HG03460 (cell line): ENCODE measurements around the gene TBC1D17.

Experiments used
- ATAC-seq: cut with Tn5 transposase; IDR thresholded peaks from one replicate; pipeline ENCODE4 v1.9.1; 2021; ENCODE audit not compliant: unreplicated experiment

The TBC1D17 gene

DNA sequence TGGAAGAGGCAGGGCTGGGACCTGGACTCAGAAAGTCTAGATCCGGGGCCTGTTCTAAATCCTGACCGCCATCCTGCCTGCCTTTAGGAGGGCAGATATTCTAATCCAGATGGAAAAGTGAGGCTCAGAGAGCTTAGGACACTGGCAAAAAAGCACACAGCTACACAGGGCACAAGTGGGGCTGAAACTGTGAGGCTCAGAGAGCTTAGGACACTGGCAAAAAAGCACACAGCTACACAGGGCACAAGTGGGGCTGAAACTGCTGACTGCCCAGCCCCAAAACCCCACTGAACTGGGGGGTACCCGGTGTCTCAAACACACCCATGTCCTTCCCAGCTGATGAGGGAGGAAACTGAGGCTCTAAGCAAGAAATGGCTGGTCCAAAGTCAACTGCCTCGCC is 2.3 kb upstream of the TBC1D17 start:
- no peak for ATAC-seq

DNA sequence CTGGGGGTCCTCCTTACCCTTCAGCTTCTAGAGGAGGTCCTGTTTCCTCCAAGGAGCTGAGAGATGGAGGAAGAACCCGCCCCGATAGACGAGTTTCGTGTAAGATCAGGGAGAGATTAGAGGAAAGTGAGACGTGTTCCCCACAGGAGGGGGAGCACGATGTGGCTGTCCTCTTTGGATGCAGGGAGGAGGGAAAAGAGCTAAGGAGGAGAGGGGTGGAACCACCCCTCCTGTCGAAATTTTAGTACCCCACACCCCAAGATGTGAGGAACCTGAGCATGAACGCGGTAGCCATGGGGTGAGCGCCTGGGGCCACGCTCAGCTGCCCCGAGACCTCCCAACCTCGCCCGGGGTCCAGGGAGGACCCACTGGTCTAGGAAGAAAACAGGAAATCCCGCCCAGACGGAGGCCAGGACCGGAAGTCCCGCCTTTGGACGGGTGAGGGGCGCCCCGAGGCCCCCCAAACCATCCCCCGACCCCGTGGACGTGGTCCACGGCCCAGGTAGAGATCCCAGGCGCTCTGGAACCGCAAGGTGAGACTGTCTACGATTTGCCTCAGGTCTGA is 1.6 kb upstream of the TBC1D17 start:
- no peak for ATAC-seq

DNA sequence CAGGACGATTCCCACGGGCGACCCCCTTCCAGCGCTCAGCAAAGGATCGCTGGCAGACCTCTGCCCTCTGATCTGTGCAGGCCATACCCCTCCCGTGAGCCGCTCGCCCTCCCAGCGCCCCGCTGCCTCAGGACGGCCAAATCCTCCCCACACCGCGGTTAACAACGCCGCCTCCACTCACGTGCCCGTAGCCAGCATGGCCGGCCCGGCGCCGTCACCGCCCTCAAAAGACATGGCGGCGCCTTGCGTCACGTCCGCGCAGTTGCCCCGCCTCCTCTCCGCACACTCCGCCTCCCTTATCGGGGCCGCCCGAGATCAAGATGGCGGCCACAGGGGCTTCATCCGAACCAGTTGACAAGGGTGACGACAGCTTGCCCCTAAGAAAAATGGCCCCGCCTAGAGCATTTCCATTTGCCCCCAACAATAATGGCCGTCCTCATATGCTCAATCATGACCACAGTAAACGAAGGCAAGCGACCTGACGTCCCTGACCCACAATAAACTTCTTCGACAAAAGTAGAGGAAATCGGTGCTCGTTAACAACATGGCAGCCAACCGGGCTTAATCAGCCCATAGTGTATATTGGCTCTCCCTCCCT is 981 bp upstream of the TBC1D17 start:
- peak; percentile 48 for ATAC-seq

DNA sequence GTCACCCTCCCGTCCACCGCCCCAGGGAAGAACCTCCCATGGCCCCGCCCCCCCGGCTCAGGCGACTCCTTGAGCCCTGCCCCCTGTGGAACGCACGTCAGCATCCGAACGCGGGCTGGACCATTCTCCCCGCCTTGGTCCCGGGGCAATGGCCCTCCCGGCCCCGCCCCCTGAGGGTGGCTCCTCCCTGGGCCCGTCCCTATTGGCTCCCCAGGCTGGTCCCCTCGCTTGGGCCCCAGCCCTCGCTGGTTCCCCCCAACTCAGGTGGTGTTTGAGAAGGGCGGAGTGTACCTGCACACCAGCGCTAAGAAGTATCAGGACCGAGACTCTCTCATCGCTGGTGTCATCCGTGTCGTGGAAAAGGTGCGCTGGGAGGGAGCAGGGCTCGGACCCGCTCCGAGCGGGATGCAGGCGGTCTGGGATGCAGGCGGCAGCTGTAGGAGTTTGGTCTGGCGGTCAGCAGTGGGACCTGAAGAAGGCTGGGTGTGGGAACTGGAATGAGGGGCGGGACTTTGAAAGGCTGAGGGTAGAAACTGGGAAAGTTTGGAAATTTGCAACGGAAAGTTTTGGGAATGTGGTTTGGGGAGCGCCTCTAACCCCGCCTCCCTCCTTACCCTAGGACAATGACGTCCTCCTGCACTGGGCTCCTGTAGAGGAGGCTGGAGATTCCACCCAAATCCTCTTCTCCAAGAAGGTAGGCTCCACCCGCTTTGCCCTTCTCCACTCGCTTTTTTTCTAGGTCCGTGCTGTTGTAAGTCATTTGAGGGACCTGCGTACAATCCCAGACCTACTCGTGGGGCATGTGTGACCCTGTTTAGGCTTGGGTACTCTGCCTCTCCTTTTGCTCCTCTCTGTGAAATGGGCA is 609 bp downstream of the TBC1D17 start:
- peak; percentile 44 for ATAC-seq

DNA sequence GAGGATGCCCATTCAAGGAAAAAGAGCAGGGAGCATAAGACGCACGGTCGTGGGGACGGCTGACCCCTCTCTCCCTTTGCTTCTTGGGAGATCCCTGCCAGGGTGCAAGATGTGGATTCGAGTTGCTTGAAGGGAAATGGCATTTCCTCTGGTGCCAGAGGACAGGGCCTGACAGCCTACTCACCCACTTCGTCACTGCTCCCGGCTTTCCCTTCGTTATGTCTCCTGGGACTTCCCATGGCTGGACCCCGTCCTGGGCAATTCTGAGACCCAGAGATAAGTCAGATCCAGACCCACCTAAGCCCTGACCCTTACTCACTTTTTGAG is 1.2 kb downstream of the TBC1D17 start:
- ATAC-seq = no peak

DNA sequence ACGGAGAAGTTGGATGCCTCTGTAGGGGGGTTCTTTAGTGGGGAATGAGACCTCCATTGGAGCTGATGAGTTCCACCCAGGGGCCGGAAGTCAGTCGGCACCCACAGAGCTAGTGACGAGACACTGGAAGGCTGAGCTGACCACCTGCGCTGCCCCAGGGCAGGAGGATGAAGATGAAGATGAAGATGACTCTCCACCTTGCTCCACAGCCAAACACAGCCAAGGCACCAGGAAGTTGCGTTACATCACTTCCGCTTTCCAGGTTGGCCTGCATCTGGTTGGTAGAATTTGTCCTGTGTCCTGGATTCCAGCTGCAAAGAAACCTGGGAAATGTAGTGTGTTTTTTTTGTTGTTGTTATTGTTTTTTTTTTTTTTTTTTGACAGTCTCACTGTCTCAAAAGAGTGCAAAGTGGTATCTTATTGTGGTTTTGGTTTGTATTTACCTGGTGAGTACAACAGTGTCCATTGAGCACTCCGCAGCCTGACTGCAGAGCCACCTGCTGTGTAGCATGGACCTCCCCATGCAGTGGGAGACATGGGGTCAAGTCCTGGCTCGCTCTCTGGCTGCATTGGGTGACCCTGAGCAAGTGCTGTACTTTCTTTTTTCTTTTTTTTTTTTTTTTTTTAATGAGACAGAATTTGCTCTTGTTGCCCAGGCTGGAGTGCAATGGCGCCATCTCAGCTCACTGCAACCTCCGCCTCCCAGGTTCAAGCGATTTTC is 1.9 kb downstream of the TBC1D17 start:
- no peak for ATAC-seq

DNA sequence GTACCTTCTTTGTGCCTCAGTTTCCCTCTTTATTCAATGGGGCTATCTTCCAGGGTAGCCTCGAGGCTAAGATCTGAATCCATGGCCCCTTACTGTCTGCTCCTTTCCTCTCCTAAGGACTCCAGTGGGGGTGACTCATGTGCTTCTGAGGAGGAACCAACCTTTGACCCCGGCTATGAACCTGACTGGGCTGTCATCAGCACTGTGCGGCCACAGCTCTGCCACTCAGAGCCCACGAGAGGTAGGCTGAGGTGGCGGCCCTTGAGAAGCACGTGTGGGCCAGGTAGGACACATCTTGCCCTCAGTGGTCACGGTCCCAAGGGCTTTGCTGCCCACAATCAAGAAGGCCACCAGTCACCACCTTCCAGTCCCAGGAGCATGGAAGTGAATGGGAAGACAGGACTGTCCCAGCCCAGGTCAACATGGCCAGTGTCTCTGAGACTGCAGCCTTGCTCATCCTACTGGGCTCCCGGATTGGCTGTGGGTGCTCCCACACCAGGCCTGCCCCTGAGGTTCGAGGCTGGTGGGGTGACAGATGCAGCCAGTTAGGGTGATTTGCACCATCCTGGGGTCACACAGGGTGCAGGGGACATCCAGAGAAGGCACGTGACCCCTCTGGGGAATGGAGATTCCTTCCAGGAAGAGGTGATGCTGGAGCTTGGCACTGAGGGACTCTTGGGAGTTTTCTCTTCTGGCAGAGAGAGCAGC is 2.8 kb downstream of the TBC1D17 start:
- no peak for ATAC-seq

DNA sequence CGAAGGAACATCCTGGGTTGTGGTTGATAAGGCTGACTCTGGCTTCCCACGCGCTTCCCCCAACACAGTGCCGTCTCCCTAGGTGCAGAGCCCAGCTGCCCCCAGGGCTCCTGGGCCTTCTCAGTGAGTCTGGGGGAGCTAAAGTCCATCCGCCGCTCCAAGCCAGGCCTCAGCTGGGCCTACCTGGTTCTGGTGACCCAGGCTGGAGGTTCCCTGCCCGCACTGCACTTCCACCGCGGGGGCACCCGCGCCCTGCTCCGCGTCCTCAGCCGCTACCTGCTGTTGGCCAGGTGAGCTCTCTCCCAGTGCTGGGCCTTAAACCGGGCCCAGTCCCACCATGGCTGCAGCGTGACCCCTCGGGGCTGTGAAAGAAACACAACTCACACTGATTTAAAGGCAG is 3.7 kb downstream of the TBC1D17 start:
- no peak for ATAC-seq

DNA sequence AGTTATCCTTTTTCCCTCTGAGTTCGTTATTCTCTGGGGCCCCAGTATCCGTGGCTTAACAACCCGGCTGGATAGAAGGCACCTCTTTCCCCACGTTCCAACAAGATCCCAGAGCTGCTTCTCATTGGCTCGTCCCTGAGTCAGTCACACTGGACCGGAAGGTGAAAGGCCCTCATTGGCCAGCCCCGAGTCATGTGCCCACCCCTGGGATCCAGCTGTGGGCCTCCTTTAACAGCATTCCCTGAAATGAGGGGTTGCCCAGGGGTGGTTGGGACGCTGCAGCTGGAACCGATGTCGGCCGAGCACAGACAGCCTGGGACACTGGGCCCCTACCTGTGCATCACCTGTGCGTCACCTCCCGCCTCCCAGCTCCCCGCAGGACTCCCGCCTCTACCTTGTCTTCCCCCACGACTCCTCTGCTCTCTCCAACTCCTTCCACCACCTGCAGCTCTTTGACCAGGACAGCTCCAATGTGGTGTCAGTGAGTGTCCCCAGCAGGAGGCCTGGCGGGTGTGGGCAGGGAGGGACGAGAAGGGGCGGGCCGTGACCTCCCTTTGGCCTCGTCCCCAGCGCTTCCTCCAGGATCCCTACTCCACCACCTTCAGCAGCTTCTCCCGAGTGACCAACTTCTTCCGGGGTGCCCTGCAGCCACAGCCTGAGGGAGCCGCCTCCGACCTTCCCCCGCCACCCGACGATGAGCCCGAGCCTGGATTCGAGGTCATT is 4.3 kb downstream of the TBC1D17 start:
- ATAC-seq = no peak

DNA sequence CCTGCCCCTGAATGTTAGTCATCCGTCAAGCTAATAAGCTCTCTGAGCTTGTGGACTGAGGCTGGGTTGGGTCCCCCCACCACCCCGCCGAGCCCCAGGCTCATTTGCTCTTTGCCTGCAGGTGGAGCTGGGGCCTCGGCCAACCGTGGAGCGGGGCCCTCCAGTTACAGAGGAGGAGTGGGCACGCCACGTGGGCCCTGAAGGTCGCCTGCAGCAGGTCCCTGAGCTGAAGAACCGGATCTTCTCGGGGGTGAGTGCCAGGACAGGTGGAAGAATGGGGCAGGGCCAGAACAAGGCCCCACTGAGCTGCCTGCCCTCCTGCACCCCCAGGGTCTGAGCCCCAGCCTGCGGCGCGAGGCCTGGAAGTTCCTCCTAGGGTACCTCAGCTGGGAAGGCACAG is 5.1 kb downstream of the TBC1D17 start:
- ATAC-seq = no peak

DNA sequence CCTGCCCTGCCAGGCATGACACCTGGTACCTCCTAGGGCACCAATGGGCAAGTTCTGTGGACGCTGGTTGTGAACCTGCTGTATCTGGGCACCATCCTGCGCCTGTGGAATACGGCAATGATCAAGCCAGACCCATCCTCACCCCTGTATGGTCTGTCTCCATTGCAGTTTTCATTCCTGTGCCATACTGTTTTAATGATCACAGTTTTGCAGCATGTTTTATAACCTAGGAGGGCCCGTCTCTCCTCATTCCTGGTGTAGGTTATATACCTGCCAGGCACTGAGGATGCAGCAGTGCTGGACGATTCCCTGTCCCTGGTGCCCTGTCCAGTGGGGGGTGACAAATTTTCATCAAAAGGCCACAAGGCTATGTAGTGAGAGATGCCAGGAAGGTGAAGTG is 5.6 kb downstream of the TBC1D17 start:
- no peak for ATAC-seq

DNA sequence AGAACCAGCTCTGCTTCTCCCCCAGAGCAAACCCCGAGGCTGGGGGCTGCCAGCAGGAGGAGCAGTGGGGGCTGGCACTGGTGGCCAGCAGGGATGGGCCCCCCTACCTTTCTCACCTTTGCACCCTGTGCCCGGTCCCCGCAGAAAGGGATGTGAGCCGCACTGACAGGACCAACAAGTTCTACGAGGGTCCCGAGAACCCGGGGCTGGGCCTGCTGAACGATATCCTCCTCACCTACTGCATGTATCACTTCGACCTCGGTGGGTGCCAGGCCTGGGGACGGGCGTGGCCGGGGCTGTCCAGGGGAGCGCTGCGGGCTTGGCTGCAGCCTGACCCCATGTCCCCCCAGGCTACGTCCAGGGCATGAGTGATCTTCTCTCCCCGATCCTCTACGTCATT is 6.6 kb downstream of the TBC1D17 start:
- ATAC-seq = no peak

DNA sequence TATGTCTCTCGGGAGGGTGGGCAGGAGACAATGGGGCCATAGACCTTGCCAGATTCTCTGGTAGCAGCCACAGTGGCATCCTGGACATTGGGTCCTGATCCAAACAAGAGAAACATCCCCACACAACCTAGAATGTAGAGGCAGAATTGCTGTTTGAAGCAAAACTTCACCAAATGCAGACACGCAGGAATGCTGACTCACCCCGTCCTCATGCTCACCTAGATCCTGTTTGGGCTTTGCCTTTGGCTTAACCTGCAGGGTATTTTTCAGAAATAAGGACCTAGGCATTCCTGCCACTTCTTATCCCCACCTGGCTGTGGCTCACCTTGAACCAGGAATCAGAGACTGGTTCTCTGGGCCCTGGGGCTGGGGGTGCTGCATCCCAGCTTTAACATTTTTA is 7.3 kb downstream of the TBC1D17 start:
- no peak for ATAC-seq

DNA sequence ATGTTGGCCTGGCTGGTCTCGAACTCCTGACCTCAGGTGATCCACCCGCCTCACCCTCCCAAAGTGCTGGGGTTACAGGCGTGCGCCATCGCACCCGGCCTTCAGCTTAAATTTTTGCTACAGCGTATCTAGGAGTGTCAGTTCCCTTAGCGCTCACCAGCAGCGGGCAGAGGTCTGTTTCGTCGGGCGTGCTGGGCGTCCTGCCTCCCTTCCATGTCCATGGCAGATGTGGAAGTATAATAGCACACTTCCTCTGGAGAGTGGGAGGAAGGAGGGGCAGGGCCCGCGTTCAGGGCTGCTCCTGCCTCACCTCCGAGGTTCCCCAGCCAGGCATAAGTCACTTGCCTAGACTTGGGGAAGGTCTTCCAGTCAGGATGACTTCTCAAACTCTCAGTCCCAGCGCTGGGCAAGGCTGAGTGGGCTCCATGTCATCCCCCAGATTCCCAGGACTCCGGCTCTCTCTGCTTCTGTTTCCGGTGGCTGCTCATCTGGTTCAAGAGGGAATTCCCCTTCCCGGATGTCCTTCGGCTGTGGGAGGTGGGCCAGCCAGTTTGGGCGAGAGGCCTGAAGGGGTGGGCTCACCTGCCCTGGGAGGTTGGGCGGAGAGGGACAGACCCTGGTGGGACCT is 9.6 kb downstream of the TBC1D17 start:
- ATAC-seq = no peak

DNA sequence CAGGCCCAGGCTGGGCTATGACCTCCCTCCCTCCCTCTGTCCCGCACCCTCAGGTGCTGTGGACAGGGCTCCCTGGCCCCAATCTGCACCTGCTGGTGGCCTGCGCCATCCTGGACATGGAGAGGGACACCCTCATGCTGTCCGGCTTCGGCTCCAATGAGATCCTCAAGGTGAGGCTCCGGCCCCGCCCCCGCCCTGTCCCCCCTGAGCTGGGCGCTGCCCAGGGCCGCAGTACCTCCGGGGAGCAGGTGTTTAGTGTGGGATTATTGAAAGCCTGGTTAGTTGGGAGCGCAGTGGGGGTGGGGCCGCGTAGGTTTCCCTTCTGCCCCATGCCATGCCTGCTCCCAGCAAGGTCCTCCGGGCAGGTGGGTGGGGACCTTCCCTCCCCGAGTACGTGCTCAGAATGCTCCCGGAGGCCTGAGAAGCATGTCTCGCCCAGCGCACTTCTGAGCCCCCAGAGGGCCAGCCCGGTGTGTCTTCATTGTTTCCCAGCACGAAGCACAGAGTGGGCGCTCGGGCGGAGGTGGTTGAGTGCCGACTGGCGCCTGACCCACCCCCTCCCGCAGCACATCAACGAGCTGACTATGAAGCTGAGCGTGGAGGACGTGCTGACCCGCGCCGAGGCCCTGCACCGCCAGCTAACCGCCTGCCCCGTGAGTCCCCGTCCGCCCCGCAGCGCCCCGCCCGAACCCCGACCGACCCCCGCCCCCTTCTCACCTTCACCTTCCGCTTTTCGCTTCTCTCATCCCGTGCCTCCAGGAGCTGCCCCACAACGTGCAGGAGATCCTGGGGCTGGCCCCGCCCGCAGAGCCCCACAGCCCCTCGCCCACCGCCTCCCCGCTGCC is 10.4 kb downstream of the TBC1D17 start:
- ATAC-seq = no peak

DNA sequence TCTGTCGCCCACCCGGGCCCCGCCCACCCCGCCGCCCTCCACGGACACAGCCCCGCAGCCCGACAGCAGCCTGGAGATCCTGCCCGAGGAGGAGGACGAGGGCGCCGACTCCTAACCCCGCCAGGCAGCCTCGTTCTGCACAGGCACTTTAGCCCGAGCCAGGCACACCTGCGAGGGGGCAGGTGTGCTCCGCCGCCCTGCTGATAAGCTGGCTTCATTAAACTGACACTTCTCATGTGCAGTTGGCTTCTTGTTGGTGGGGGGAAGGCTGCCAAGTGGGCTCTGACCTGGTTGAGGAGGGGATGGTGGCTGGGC is 11.0 kb downstream of the TBC1D17 start:
- ATAC-seq = no peak

DNA sequence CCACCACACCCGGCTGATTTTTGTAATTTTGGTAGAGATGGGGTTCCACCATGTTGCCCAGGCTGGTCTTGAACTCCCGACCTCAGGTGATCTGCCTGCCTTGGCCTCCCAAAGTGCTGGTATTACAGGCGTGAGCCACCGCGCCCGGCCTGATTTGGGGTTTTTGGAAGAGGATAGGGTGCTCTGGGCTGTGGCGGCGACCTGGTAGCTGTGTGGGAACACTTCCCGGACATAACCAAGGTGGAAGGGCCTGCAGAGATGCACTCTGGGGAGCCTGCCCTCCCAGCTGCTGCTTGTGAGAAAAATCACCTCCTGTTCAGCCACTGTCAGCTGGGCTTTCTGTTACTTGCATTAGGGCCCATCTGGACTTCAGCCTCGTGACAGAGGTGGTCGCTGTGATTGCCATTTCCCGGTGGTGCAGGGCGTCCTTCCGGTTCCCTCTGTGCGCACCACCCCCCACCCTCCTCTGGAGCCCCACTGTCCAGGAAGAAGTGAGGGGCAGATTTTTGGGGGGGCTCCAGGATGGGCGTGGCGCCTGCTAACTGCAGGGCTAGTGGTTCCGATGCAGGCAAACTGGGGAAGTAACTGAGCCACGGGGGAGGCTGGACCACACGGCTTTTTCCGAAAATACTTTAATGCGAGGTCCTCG is 11.7 kb downstream of the TBC1D17 start:
- ATAC-seq = no peak

DNA sequence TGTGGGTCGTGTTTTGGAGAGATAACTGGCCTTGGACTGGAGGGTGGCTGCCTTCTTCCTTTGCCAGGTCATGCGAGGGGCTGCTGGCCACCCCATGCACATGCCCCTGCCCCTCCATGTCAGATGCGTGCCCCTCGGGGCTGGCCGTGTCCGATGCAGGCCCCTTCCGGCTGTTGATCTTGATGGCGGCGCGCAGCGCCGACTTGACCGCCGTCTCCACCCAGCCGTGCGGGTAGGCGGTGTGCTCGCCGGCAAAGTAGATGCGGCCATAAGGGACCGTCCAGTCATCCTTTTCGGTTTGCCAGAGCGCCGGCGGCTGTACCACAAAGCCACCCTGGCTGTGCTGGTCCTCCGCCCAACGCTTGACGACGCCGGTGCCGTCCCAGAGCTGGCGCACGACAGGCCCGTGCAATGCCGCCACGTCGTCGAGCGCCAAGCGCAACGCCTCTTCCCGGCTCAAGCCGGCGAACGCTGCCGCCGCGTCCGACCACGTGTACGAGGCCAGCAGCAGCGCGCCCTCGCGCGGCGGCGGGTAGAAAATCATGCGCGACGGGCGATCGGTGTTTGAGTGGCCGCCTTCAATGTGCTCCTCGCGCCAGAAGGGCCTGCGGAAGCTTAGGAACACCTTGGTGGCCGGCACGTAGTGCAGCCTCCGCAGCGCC is 12.3 kb downstream of the TBC1D17 start:
- ATAC-seq = no peak
